K562 (cell line): Measurements from ENCODE around the gene PTPRB. TPM values are rescaled to one million over a fixed set of nuclear protein-coding genes. Genes with fewer than 3 reads are reported as not detected.

Experiments used
- ATAC-seq: fragments of 200-7000 bp; cut with Tn5 transposase; 3 replicates; pipeline ENCODE4 v1.9.1; 2020; ENCODE audit warnings: moderate library complexity
- BruUV-seq: library from RNA; stranded (reverse); fragments of 400-500 nt; replicated peaks from 2 replicates; lab custom pipeline; 2021; lab: Mats Ljungman, UMichigan
- CTCF ChIA-PET: fragments of 300-600 bp; formaldehyde crosslinking; extraction: SDS; loops from one replicate; lab custom pipeline; 2021; ENCODE audit warnings: low intra/inter-chr PET ratio; lab: Yijun Ruan, JAX
- POLR2A ChIA-PET: fragments of 300-600, 350-650 bp; sonication (Branson Sonifier 250); formaldehyde crosslinking; extraction: SDS; loops from one replicate; lab custom pipeline; 2021; ENCODE audit warnings: antibody characterized with exemption, inconsistent platforms; lab: Yijun Ruan, JAX
- DNase-seq, 4 experiments: peaks; one replicate each; pipeline versions ENCODE4 v3.0.0 to v3.0.0-alpha.2; 2011 to 2018; ENCODE audit warnings: low spot score in 3 of 4, mixed read lengths in 3 of 4; ENCODE audit errors: extremely low read depth in 1 of 4
- FAIRE-seq: peaks from 2 replicates; lab custom pipeline; 2011; peaks lifted over from hg19 to GRCh38; lab: Jason Lieb, UNC
- H2AFZ ChIP-seq: 2 replicates; pipeline ENCODE4 v1.6.0; 2011; ENCODE audit warnings: low read depth, low read length, control low read depth, inconsistent platforms
- H3K27ac ChIP-seq: fragments of 200-600 bp; 3 replicates; pipeline ENCODE4 v1.8.0; 2011; ENCODE audit warnings: low read depth, mild to moderate bottlenecking, control low read depth, inconsistent platforms, low read length, moderate library complexity, mixed read lengths; ENCODE audit errors: extremely low read depth
- H3K27me3 ChIP-seq, 2 experiments: fragments of 300-600 bp in 1 of 2; 2 replicates in 1 of 2; 3 replicates in 1 of 2; pipeline versions ENCODE4 v1.6.0 to v1.8.0; 2011; ENCODE audit warnings: inconsistent platforms in 2 of 2, low read length in 2 of 2, mild to moderate bottlenecking in 1 of 2, mixed read lengths in 1 of 2, moderate library complexity in 1 of 2; ENCODE audit not compliant: control insufficient read depth in 2 of 2, insufficient read depth in 2 of 2
- H3K36me3 ChIP-seq: fragments of 300-600 bp; 3 replicates; pipeline ENCODE4 v1.8.0; 2011; ENCODE audit warnings: mild to moderate bottlenecking, low read length, inconsistent platforms; ENCODE audit not compliant: control insufficient read depth, insufficient read depth
- H3K4me1 ChIP-seq, 2 experiments: fragments of 200-600 bp in 1 of 2; replicated peaks in 1 of 2; 2 replicates in 1 of 2; 3 replicates in 1 of 2; pipeline versions ENCODE4 v1.5.1 to v1.8.0; 2011; ENCODE audit warnings: inconsistent platforms in 2 of 2, low read length in 2 of 2, mild to moderate bottlenecking in 1 of 2, mixed read lengths in 1 of 2, moderate library complexity in 1 of 2; ENCODE audit not compliant: control insufficient read depth in 2 of 2, insufficient read depth in 2 of 2
- H3K4me2 ChIP-seq: 2 replicates; pipeline ENCODE4 v1.6.1; 2011; ENCODE audit warnings: low read length, control low read depth, inconsistent platforms, mixed read lengths; ENCODE audit not compliant: insufficient read depth
- H3K4me3 ChIP-seq: fragments of 200-600 bp; sonication (generic), shearing (Covaris generic); 2 replicates; pipeline ENCODE4 v1.5.1; 2016; ENCODE audit warnings: control low read depth, inconsistent platforms
- H3K79me2 ChIP-seq: fragments of 200-600 bp; 3 replicates; pipeline ENCODE4 v1.8.0; 2011; ENCODE audit warnings: low read length, inconsistent platforms; ENCODE audit not compliant: control insufficient read depth, insufficient read depth
- H3K9ac ChIP-seq, 2 experiments: 2 replicates each; pipeline versions ENCODE4 v1.6.0 to v1.6.1; 2011; ENCODE audit warnings: low read depth in 2 of 2, low read length in 2 of 2, control low read depth in 1 of 2, inconsistent platforms in 1 of 2, mild to moderate bottlenecking in 1 of 2, mixed read lengths in 1 of 2; ENCODE audit not compliant: insufficient read depth in 1 of 2
- H3K9me1 ChIP-seq: one replicate; pipeline ENCODE4 v1.6.0; 2011; ENCODE audit warnings: inconsistent platforms, mild to moderate bottlenecking, low read length, moderate library complexity; ENCODE audit not compliant: control insufficient read depth, insufficient read depth
- H3K9me3 ChIP-seq: replicated peaks from 2 replicates; pipeline ENCODE4 v1.5.1; 2011; ENCODE audit warnings: low read depth, low read length, inconsistent platforms; ENCODE audit not compliant: control insufficient read depth, insufficient read depth
- H4K20me1 ChIP-seq: replicated peaks from 2 replicates; pipeline ENCODE4 v1.6.1; 2011; ENCODE audit warnings: low read length, inconsistent platforms, mixed read lengths; ENCODE audit not compliant: control insufficient read depth, insufficient read depth
- CAMTA2 ChIP-seq: fragments of 250-450 bp; sonication (Bioruptor Pico); conservative IDR thresholded peaks from 2 replicates; pipeline ENCODE4 v1.5.1; 2022
- IRF2 ChIP-seq: sonication (generic); formaldehyde crosslinking; IDR thresholded peaks from 2 replicates; pipeline ENCODE4 v1.8.1; 2022; ENCODE audit warnings: mild to moderate bottlenecking, missing genetic modification reagents
- LEF1 ChIP-seq: fragments of 450-650 bp; IDR thresholded peaks from 2 replicates; pipeline ENCODE4 v1.6.1; 2016; ENCODE audit warnings: mild to moderate bottlenecking
- MYNN ChIP-seq, 2 experiments: sonication (generic); formaldehyde crosslinking in 1 of 2; IDR thresholded peaks; 2 replicates each; pipeline versions ENCODE4 v1.5.0 to v1.6.1; 2016 to 2020; ENCODE audit warnings: antibody characterized with exemption in 1 of 2, missing genetic modification reagents in 1 of 2
- PYGO2 ChIP-seq: fragments of 450-650 bp; IDR thresholded peaks from 2 replicates; pipeline ENCODE4 v1.6.1; 2016; ENCODE audit warnings: mild to moderate bottlenecking, missing genetic modification characterization, moderate library complexity, missing compliant biosample characterization
- TAF7 ChIP-seq: fragments of 450-650 bp; IDR thresholded peaks from 2 replicates; pipeline ENCODE4 v1.6.1; 2016; ENCODE audit warnings: missing genetic modification characterization, missing compliant biosample characterization
- ZBTB40 ChIP-seq, 2 experiments: fragments of 450-650 bp in 1 of 2; sonication (generic) in 1 of 2; formaldehyde crosslinking in 1 of 2; IDR thresholded peaks; 2 replicates each; pipeline versions ENCODE4 v1.7.1 to v1.9.0; 2016 to 2022; ENCODE audit warnings: inconsistent platforms in 1 of 2, mild to moderate bottlenecking in 1 of 2, missing genetic modification reagents in 1 of 2
- ZFP1 ChIP-seq: fragments of 450-650 bp; formaldehyde crosslinking; IDR thresholded peaks from 2 replicates; pipeline ENCODE4 v1.4.0; 2020; ENCODE audit warnings: mild to moderate bottlenecking, mixed read lengths
- ZNF699 ChIP-seq: fragments of 250-450 bp; sonication (Bioruptor Pico); IDR thresholded peaks from 2 replicates; pipeline ENCODE4 v1.8.0; 2021; ENCODE audit warnings: mild to moderate bottlenecking, moderate library complexity; ENCODE audit not compliant: insufficient replicate concordance
- WGBS: fragments of 100-300 bp; shearing (Covaris generic); methylation state at CpG from one replicate; pipeline ENCODE4 v1.1.6; 2016; ENCODE audit warnings: low coverage, mixed read lengths; ENCODE audit not compliant: insufficient coverage; ENCODE audit errors: missing lambda C conversion rate; 5-methylcytosine and 5-hydroxymethylcytosine counted together
- in situ Hi-C: fragments of 300-500 bp; cut with MboI; formaldehyde crosslinking; loops from 4 replicates; pipeline ENCODE4 v1.15.0; 2018; ENCODE audit warnings: inconsistent platforms, mixed read lengths
- intact Hi-C: fragments of 100-400 bp; cut with micrococcal nuclease; formaldehyde crosslinking; loops from 2 replicates; pipeline ENCODE4 v1.14.2; 2022
- polyA plus RNA-seq, 8 experiments: library from polyadenylated mRNA; depleted of rRNA in 4 of 8; stranded (reverse) in 5 of 8; unstranded in 3 of 8; fragments of >200 nt; fragmentation: Nextera tagmentation in 2 of 8; fragmentation: Illumina TruSeq in 1 of 8; extraction: Ambion mirVana in 2 of 8; extraction: Trizol in 1 of 8; gene quantifications; 2 replicates each; pipeline versions ENCODE4 v1.2.1 to v1.2.3, GENCODE V29; 2011 to 2014; ENCODE audit warnings: inconsistent platforms in 1 of 8, missing spikeins in 1 of 8
- total RNA-seq, 7 experiments: library from RNA; depleted of rRNA in 6 of 7; stranded (reverse); fragments of >200 nt in 6 of 7; fragmentation: Illumina TruSeq in 2 of 7; extraction: Trizol in 2 of 7; gene quantifications; 2 replicates each; pipeline versions ENCODE4 v1.2.1 to v1.2.3, GENCODE V29; 2011 to 2021; ENCODE audit warnings: low replicate concordance in 1 of 7
- TF ChIP-seq, protein P1 (sequence below): sonication (generic); formaldehyde crosslinking; IDR thresholded peaks from 2 replicates; pipeline ENCODE4 v1.8.1; 2023; ENCODE audit warnings: mild to moderate bottlenecking, missing genetic modification reagents

Gene PTPRB
- total and polyA plus RNA-seq, 9 of the 15 experiments (the other 6 are each of a cell fraction or from before 2014, with no cell fraction given) = 0.46 to 5.9 (median 3.1) TPM

- in situ Hi-C loops (no loop called here), intact Hi-C loops (loop anchor here (10.0 kb wide), 1 partner anchor 152 kb away; no protein-coding TSS in a partner anchor)
- ATAC-seq (no peak), DNase-seq (no peak), FAIRE-seq (no peak)
- no peak overlapping the region for H3K4me2 ChIP-seq
- H3K27ac ChIP-seq = no peak overlapping the region
- ChIA-PET POLR2A (no interaction called here), CTCF (no interaction called here)
- H3K27me3 ChIP-seq = no peaks in the 10 kb centered on the region
- H3K9me3 ChIP-seq = no peaks in the 10 kb centered on the region
- no peaks in the 10 kb centered on the region for H3K79me2 ChIP-seq
- BruUV-seq = no TSS peak
- no peaks in the 10 kb centered on the region for H3K4me1 ChIP-seq
- H2AFZ ChIP-seq = no peak overlapping the region
- H3K9ac ChIP-seq = no peak overlapping the region
- H4K20me1 ChIP-seq = no peaks in the 10 kb centered on the region; the same call in 1 of the 2 replicates
- H3K36me3 ChIP-seq = peaks cover 32% of the 10 kb centered on the region; the same call in 1 of the 3 replicates
- no peak overlapping the region for H3K4me3 ChIP-seq
- WGBS = 30% methylated on average over 5 of the region's 5 CpGs
- H3K9me1 ChIP-seq = no peaks in the 10 kb centered on the region
- TF ChIP-seq ZFP1 (CRISPR knock-in tag) (no peak), ZNF699 (no peak), PYGO2 (tag) (no peak), CAMTA2 (CRISPR knock-in tag) (no peak), IRF2 (CRISPR knock-in tag) (no peak), LEF1 (no peak), ZBTB40 (IDR thresholded peaks at IDR 0.05) (no peak), ZBTB40 (CRISPR knock-in tag; IDR thresholded peaks at IDR 0.05) (no peak), MYNN (IDR thresholded peaks at IDR 0.05) (no peak), MYNN (CRISPR knock-in tag; IDR thresholded peaks at IDR 0.05) (no peak), TAF7 (tag) (no peak)
- TF ChIP-seq, protein P1, sequence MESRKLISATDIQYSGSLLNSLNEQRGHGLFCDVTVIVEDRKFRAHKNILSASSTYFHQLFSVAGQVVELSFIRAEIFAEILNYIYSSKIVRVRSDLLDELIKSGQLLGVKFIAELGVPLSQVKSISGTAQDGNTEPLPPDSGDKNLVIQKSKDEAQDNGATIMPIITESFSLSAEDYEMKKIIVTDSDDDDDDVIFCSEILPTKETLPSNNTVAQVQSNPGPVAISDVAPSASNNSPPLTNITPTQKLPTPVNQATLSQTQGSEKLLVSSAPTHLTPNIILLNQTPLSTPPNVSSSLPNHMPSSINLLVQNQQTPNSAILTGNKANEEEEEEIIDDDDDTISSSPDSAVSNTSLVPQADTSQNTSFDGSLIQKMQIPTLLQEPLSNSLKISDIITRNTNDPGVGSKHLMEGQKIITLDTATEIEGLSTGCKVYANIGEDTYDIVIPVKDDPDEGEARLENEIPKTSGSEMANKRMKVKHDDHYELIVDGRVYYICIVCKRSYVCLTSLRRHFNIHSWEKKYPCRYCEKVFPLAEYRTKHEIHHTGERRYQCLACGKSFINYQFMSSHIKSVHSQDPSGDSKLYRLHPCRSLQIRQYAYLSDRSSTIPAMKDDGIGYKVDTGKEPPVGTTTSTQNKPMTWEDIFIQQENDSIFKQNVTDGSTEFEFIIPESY (CRISPR knock-in tag) = no peak
Observed at GRCh38 chr12:70556179-70556869, 80.9 kb downstream of the PTPRB start.
